NCI-H2171 (cell line): Measurements from ENCODE around the gene PRRC1.
A peak's percentile ranks its signal among the peaks of the same experiment; 100 is the strongest.
"Not testable (repeated sequence)": the region's sequence is repeated elsewhere in the genome, so short reads cannot be mapped to it uniquely, and the experiment has no call there.

Source experiments
- DNase-seq: peaks from one replicate; lab custom pipeline; 2025; lab: John Stamatoyannopoulos, UW

Gene PRRC1

GRCh38 chr5:127517480-127518318 lies at the start of gene PRRC1:
Gene PRRC1 (plus strand): TSS chr5:127517640. CDS start chr5:127523480, 5,840 bp downstream.
- DNase-seq, result peak; percentile 59

GRCh38 chr5:127471211-127471610 lies 46.2 kb upstream of the PRRC1 start:
- no peak for DNase-seq

- DNase-seq, result no peak
Measured at GRCh38 chr5:127472700-127473099, 44.7 kb upstream of the PRRC1 start.

- no peak for DNase-seq
Measured at GRCh38 chr5:127486471-127486870, 31.0 kb upstream of the PRRC1 start.

GRCh38 chr5:127492854-127493738 lies 24.3 kb upstream of the PRRC1 start:
- DNase-seq, result no peak

- DNase-seq, result no peak
Measured at GRCh38 chr5:127498548-127498947, 18.9 kb upstream of the PRRC1 start.

GRCh38 chr5:127505905-127506304 lies 11.5 kb upstream of the PRRC1 start:
- no peak for DNase-seq

- no peak for DNase-seq
Measured at GRCh38 chr5:127506616-127507015, 10.8 kb upstream of the PRRC1 start.

- DNase-seq, result no peak
Measured at GRCh38 chr5:127508644-127509373, 8.6 kb upstream of the PRRC1 start.

- DNase-seq, result no peak
Measured at GRCh38 chr5:127513408-127513970, 4.0 kb upstream of the PRRC1 start.

- DNase-seq, result no peak
Measured at GRCh38 chr5:127514816-127515215, 2.6 kb upstream of the PRRC1 start.

- DNase-seq, result no peak
Measured at GRCh38 chr5:127515693-127516440, 1.6 kb upstream of the PRRC1 start.

GRCh38 chr5:127517110-127517479 lies 345 bp upstream of the PRRC1 start:
- no peak for DNase-seq

- no peak for DNase-seq
Measured at GRCh38 chr5:127518319-127518621, 830 bp downstream of the PRRC1 start.

- no peak for DNase-seq
Measured at GRCh38 chr5:127519527-127519926, 2.1 kb downstream of the PRRC1 start.

- DNase-seq, result no peak
Measured at GRCh38 chr5:127521138-127521770, 3.8 kb downstream of the PRRC1 start.

GRCh38 chr5:127525181-127525580 lies 7.7 kb downstream of the PRRC1 start:
- no peak for DNase-seq

GRCh38 chr5:127529904-127530682 lies 12.7 kb downstream of the PRRC1 start:
- no peak for DNase-seq

- no peak for DNase-seq
Measured at GRCh38 chr5:127536687-127537086, 19.2 kb downstream of the PRRC1 start.

GRCh38 chr5:127540553-127540952 lies 23.1 kb downstream of the PRRC1 start:
- DNase-seq, result not testable (repeated sequence)
